Liver (tissue), 9 donors: Measurements from ENCODE around the gene SSPN. TPM values are rescaled to one million over a fixed set of nuclear protein-coding genes. Genes with fewer than 3 reads are reported as not detected.

ENCODE experiments used
- DNase-seq: peaks from one replicate; pipeline ENCODE4 v3.0.0-alpha.2; 2017; ENCODE audit warnings: low spot score
- H3K27ac ChIP-seq, 2 donors: one replicate each; pipeline ENCODE4 v1.7.0; 2013; ENCODE audit warnings: inconsistent platforms in 2 of 2, low read length in 2 of 2, control low read depth in 1 of 2, low read depth in 1 of 2, mild to moderate bottlenecking in 1 of 2
- H3K27me3 ChIP-seq, 4 donors: one replicate each; pipeline versions ENCODE4 v1.6.1 to v1.7.0; 2013; ENCODE audit warnings: low read length in 3 of 4, inconsistent platforms in 1 of 4, mild to moderate bottlenecking in 1 of 4, moderate library complexity in 1 of 4; ENCODE audit not compliant: control insufficient read depth in 4 of 4, insufficient read depth in 4 of 4
- H3K36me3 ChIP-seq, 4 donors: one replicate each; pipeline versions ENCODE4 v1.6.1 to v1.7.0; 2013; ENCODE audit warnings: low read length in 3 of 4, mild to moderate bottlenecking in 3 of 4, low read depth in 1 of 4, moderate library complexity in 1 of 4; ENCODE audit not compliant: control insufficient read depth in 4 of 4, insufficient read depth in 3 of 4
- H3K4me1 ChIP-seq, 4 donors: one replicate each; pipeline versions ENCODE4 v1.6.1 to v1.7.0; 2013; ENCODE audit warnings: low read length in 3 of 4, mild to moderate bottlenecking in 3 of 4, moderate library complexity in 1 of 4; ENCODE audit not compliant: control insufficient read depth in 4 of 4, insufficient read depth in 4 of 4
- H3K4me3 ChIP-seq, 3 donors: one replicate each; pipeline versions ENCODE4 v1.6.1 to v1.7.0; 2013; ENCODE audit warnings: low read length in 3 of 3, control low read depth in 1 of 3, low read depth in 1 of 3, mild to moderate bottlenecking in 1 of 3
- H3K9ac ChIP-seq, 2 donors: one replicate each; pipeline ENCODE4 v1.7.0; 2013; ENCODE audit warnings: low read length in 2 of 2, mild to moderate bottlenecking in 2 of 2, moderate library complexity in 2 of 2, control low read depth in 1 of 2, low read depth in 1 of 2
- H3K9me3 ChIP-seq, 4 donors: one replicate each; pipeline versions ENCODE4 v1.6.1 to v1.7.0; 2013; ENCODE audit warnings: low read length in 3 of 4; ENCODE audit not compliant: control insufficient read depth in 4 of 4
- EGR1 ChIP-seq, 2 donors: IDR thresholded peaks; 2 replicates each; pipeline ENCODE4 v1.6.1; 2016 to 2018; ENCODE audit warnings: antibody characterized with exemption in 2 of 2, low read depth in 2 of 2
- FOXA1 ChIP-seq: IDR thresholded peaks from 2 replicates; pipeline ENCODE4 v1.6.1; 2016; ENCODE audit warnings: antibody characterized with exemption
- FOXA2 ChIP-seq: IDR thresholded peaks from 2 replicates; pipeline ENCODE4 v1.6.1; 2016; ENCODE audit warnings: antibody characterized with exemption
- GABPA ChIP-seq, 2 donors: IDR thresholded peaks in 1 of 2; conservative IDR thresholded peaks in 1 of 2; 2 replicates each; pipeline ENCODE4 v1.6.1; 2016; ENCODE audit warnings: antibody characterized with exemption in 2 of 2, mild to moderate bottlenecking in 1 of 2, moderate library complexity in 1 of 2
- HNF4A ChIP-seq, 2 donors: conservative IDR thresholded peaks; 2 replicates each; pipeline ENCODE4 v1.6.1; 2016; ENCODE audit warnings: antibody characterized with exemption in 2 of 2, mild to moderate bottlenecking in 2 of 2
- HNF4G ChIP-seq: IDR thresholded peaks from 2 replicates; pipeline ENCODE4 v1.6.1; 2016; ENCODE audit warnings: antibody characterized with exemption
- JUND ChIP-seq, 2 donors: IDR thresholded peaks; 2 replicates each; pipeline ENCODE4 v1.6.1; 2016; ENCODE audit warnings: antibody characterized with exemption in 2 of 2
- NR2F2 ChIP-seq: IDR thresholded peaks from 2 replicates; pipeline ENCODE4 v1.6.1; 2016; ENCODE audit warnings: antibody characterized with exemption
- RAD21 ChIP-seq, 2 donors: IDR thresholded peaks; 2 replicates each; pipeline ENCODE4 v1.6.1; 2016; ENCODE audit warnings: antibody characterized with exemption in 2 of 2, mild to moderate bottlenecking in 2 of 2
- RXRA ChIP-seq, 2 donors: IDR thresholded peaks; 2 replicates each; pipeline ENCODE4 v1.6.1; 2017 to 2018; ENCODE audit warnings: antibody characterized with exemption in 2 of 2, mild to moderate bottlenecking in 1 of 2
- SP1 ChIP-seq: IDR thresholded peaks from 2 replicates; pipeline ENCODE4 v1.6.1; 2018; ENCODE audit warnings: antibody characterized with exemption, mild to moderate bottlenecking
- TAF1 ChIP-seq: conservative IDR thresholded peaks from 2 replicates; pipeline ENCODE4 v1.6.1; 2016; ENCODE audit warnings: antibody characterized with exemption, mild to moderate bottlenecking
- YY1 ChIP-seq: IDR thresholded peaks from 2 replicates; pipeline ENCODE4 v1.6.1; 2016; ENCODE audit warnings: antibody characterized with exemption, mild to moderate bottlenecking
- WGBS: extraction: QIAGEN DNeasy Blood & Tissue Kit; methylation state at CpG from one replicate; pipeline ENCODE4 v1.1.7; 2013; 5-methylcytosine and 5-hydroxymethylcytosine counted together
- polyA plus RNA-seq, 2 donors: library from polyadenylated mRNA; stranded (reverse) in 1 of 2; unstranded in 1 of 2; fragments of 200-250 nt in 1 of 2; fragments of >200 nt in 1 of 2; fragmentation: Nextera tagmentation in 1 of 2; extraction: Ambion mirVana in 1 of 2; gene quantifications; one replicate each; pipeline versions ENCODE4 v1.2.1 to v1.2.3, GENCODE V29; 2013 to 2015
- total RNA-seq, 2 donors: library from RNA; depleted of rRNA; stranded (reverse); fragments of >200 nt; gene quantifications; one replicate each; pipeline ENCODE4 v1.2.3, GENCODE V29; 2014
- TF ChIP-seq, protein P1 (sequence below): IDR thresholded peaks from 2 replicates; pipeline ENCODE4 v1.6.1; 2016; ENCODE audit warnings: antibody characterized with exemption, mild to moderate bottlenecking
- TF ChIP-seq, protein P2 (sequence below): fragments of 150-350 bp; IDR thresholded peaks from 2 replicates; pipeline ENCODE4 v1.5.1; 2017; ENCODE audit warnings: improper control_type of control experiment, low read depth, low read length; ENCODE audit not compliant: missing input control
- TF ChIP-seq, protein P3 (sequence below): IDR thresholded peaks from 2 replicates; pipeline ENCODE4 v1.6.1; 2016; ENCODE audit warnings: antibody characterized with exemption
- TF ChIP-seq, protein P4 (sequence below): IDR thresholded peaks from 2 replicates; pipeline ENCODE4 v1.6.1; 2016; ENCODE audit warnings: antibody characterized with exemption
- TF ChIP-seq, protein P5 (sequence below): IDR thresholded peaks from 2 replicates; pipeline ENCODE4 v1.6.1; 2016; ENCODE audit warnings: antibody characterized with exemption
- donor health status: healthy.
- donor health status: healthy.
- donor health status: healthy.
- donor health status: healthy.
- donor health status: healthy.

The SSPN gene
- total and polyA plus RNA-seq, 4 donors, result 0.33 to 0.67 (median 0.46) TPM

- Histone ChIP-seq H3K4me3 (no peak overlapping the region), H3K9me3 (no peaks in the 10 kb centered on the region), H3K27ac (no peak overlapping the region), H3K9ac (no peak overlapping the region), H3K36me3 (no peaks in the 10 kb centered on the region), H3K4me1 (no peaks in the 10 kb centered on the region), H3K27me3 (peaks cover 0 to 3% (median 1%) of the 10 kb centered on the region in 4 donors)
- DNase-seq, result no peak
- 77% methylated on average over 2 of the region's 2 CpGs for WGBS
- TF ChIP-seq SP1 (no peak), RXRA (IDR thresholded peaks at IDR 0.05) (no peak), TAF1 (no peak), FOXA2 (no peak), FOXA1 (no peak), EGR1 (IDR thresholded peaks at IDR 0.05; ENCODE audit: low read depth in 2 of 2) (no peak), JUND (IDR thresholded peaks at IDR 0.05) (no peak), HNF4G (no peak), HNF4A (conservative IDR thresholded peaks at IDR 0.05) (no peak), NR2F2 (no peak), GABPA (IDR thresholded peaks at IDR 0.05 in 1 of 2, conservative IDR thresholded peaks at IDR 0.05 in 1 of 2) (no peak), RAD21 (IDR thresholded peaks at IDR 0.05) (no peak), YY1 (no peak)
- TF ChIP-seq, protein P1, sequence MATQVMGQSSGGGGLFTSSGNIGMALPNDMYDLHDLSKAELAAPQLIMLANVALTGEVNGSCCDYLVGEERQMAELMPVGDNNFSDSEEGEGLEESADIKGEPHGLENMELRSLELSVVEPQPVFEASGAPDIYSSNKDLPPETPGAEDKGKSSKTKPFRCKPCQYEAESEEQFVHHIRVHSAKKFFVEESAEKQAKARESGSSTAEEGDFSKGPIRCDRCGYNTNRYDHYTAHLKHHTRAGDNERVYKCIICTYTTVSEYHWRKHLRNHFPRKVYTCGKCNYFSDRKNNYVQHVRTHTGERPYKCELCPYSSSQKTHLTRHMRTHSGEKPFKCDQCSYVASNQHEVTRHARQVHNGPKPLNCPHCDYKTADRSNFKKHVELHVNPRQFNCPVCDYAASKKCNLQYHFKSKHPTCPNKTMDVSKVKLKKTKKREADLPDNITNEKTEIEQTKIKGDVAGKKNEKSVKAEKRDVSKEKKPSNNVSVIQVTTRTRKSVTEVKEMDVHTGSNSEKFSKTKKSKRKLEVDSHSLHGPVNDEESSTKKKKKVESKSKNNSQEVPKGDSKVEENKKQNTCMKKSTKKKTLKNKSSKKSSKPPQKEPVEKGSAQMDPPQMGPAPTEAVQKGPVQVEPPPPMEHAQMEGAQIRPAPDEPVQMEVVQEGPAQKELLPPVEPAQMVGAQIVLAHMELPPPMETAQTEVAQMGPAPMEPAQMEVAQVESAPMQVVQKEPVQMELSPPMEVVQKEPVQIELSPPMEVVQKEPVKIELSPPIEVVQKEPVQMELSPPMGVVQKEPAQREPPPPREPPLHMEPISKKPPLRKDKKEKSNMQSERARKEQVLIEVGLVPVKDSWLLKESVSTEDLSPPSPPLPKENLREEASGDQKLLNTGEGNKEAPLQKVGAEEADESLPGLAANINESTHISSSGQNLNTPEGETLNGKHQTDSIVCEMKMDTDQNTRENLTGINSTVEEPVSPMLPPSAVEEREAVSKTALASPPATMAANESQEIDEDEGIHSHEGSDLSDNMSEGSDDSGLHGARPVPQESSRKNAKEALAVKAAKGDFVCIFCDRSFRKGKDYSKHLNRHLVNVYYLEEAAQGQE, result no peak
- TF ChIP-seq, protein P2, sequence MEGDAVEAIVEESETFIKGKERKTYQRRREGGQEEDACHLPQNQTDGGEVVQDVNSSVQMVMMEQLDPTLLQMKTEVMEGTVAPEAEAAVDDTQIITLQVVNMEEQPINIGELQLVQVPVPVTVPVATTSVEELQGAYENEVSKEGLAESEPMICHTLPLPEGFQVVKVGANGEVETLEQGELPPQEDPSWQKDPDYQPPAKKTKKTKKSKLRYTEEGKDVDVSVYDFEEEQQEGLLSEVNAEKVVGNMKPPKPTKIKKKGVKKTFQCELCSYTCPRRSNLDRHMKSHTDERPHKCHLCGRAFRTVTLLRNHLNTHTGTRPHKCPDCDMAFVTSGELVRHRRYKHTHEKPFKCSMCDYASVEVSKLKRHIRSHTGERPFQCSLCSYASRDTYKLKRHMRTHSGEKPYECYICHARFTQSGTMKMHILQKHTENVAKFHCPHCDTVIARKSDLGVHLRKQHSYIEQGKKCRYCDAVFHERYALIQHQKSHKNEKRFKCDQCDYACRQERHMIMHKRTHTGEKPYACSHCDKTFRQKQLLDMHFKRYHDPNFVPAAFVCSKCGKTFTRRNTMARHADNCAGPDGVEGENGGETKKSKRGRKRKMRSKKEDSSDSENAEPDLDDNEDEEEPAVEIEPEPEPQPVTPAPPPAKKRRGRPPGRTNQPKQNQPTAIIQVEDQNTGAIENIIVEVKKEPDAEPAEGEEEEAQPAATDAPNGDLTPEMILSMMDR, result no peak
- TF ChIP-seq, protein P3, sequence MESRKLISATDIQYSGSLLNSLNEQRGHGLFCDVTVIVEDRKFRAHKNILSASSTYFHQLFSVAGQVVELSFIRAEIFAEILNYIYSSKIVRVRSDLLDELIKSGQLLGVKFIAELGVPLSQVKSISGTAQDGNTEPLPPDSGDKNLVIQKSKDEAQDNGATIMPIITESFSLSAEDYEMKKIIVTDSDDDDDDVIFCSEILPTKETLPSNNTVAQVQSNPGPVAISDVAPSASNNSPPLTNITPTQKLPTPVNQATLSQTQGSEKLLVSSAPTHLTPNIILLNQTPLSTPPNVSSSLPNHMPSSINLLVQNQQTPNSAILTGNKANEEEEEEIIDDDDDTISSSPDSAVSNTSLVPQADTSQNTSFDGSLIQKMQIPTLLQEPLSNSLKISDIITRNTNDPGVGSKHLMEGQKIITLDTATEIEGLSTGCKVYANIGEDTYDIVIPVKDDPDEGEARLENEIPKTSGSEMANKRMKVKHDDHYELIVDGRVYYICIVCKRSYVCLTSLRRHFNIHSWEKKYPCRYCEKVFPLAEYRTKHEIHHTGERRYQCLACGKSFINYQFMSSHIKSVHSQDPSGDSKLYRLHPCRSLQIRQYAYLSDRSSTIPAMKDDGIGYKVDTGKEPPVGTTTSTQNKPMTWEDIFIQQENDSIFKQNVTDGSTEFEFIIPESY, result no peak
- TF ChIP-seq, protein P4, sequence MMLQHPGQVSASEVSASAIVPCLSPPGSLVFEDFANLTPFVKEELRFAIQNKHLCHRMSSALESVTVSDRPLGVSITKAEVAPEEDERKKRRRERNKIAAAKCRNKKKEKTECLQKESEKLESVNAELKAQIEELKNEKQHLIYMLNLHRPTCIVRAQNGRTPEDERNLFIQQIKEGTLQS, result no peak
- TF ChIP-seq, protein P5, sequence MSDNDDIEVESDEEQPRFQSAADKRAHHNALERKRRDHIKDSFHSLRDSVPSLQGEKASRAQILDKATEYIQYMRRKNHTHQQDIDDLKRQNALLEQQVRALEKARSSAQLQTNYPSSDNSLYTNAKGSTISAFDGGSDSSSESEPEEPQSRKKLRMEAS, result no peak
Observed at GRCh38 chr12:26182377-26182776, 13.0 kb upstream of the SSPN start.
